ENCODE data around the gene OGFR.

GRCh38 chr20:62822239-62822787 lies 17.7 kb downstream of the OGFR start:
- TF ChIP-seq, protein P1, sequence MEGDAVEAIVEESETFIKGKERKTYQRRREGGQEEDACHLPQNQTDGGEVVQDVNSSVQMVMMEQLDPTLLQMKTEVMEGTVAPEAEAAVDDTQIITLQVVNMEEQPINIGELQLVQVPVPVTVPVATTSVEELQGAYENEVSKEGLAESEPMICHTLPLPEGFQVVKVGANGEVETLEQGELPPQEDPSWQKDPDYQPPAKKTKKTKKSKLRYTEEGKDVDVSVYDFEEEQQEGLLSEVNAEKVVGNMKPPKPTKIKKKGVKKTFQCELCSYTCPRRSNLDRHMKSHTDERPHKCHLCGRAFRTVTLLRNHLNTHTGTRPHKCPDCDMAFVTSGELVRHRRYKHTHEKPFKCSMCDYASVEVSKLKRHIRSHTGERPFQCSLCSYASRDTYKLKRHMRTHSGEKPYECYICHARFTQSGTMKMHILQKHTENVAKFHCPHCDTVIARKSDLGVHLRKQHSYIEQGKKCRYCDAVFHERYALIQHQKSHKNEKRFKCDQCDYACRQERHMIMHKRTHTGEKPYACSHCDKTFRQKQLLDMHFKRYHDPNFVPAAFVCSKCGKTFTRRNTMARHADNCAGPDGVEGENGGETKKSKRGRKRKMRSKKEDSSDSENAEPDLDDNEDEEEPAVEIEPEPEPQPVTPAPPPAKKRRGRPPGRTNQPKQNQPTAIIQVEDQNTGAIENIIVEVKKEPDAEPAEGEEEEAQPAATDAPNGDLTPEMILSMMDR (IDR thresholded peaks at IDR 0.05; ENCODE audit: low read depth, low read length, poor library complexity, severe bottlenecking) = no peak
- TF ChIP-seq EZH2phosphoT487 (IDR thresholded peaks at IDR 0.05; ENCODE audit: borderline replicate concordance, low read length) = no peak

All from DOHH2 (cell line).